Endodermal cell (in vitro differentiated cells): ENCODE measurements around the gene NME7. TPM values are rescaled to one million over a fixed set of nuclear protein-coding genes. Genes with fewer than 3 reads are reported as not detected.

ENCODE experiments used
- DNase-seq: peaks from one replicate; pipeline ENCODE4 v3.0.0-alpha.2; 2017
- H3K27ac ChIP-seq: 2 replicates; pipeline ENCODE4 v1.5.1; 2013; ENCODE audit warnings: mild to moderate bottlenecking, low read depth, low read length, moderate library complexity
- H3K27me3 ChIP-seq: 2 replicates; pipeline ENCODE4 v1.6.1; 2013; ENCODE audit warnings: mild to moderate bottlenecking, low read length, moderate library complexity; ENCODE audit not compliant: insufficient read depth, control insufficient read depth, poor library complexity, severe bottlenecking
- H3K36me3 ChIP-seq: 2 replicates; pipeline ENCODE4 v1.7.0; 2013; ENCODE audit warnings: mild to moderate bottlenecking, low read length, moderate library complexity; ENCODE audit not compliant: control insufficient read depth, insufficient read depth
- H3K4me1 ChIP-seq: one replicate; pipeline ENCODE4 v1.7.0; 2013; ENCODE audit warnings: low read length; ENCODE audit not compliant: control insufficient read depth, insufficient read depth
- H3K4me3 ChIP-seq: 2 replicates; pipeline ENCODE4 v1.5.1; 2013; ENCODE audit warnings: mild to moderate bottlenecking, low read length, moderate library complexity
- H3K9ac ChIP-seq: 2 replicates; pipeline ENCODE4 v1.6.1; 2013; ENCODE audit warnings: mild to moderate bottlenecking, low read length, moderate library complexity; ENCODE audit not compliant: poor library complexity, severe bottlenecking; ENCODE audit errors: extremely low read depth
- H3K9me3 ChIP-seq: 2 replicates; pipeline ENCODE4 v1.6.1; 2013; ENCODE audit warnings: mild to moderate bottlenecking, low read length, moderate library complexity; ENCODE audit not compliant: control insufficient read depth
- H3K27ac Mint-ChIP-seq: 2 replicates; pipeline ENCODE4 v1.8.0; 2020; ENCODE audit warnings: mixed read lengths
- H3K27me3 Mint-ChIP-seq: 2 replicates; pipeline ENCODE4 v1.8.0; 2021; ENCODE audit warnings: mild to moderate bottlenecking, mixed read lengths; ENCODE audit not compliant: insufficient read depth
- H3K36me3 Mint-ChIP-seq: 2 replicates; pipeline ENCODE4 v1.8.0; 2020; ENCODE audit warnings: low read depth, mixed read lengths
- H3K4me1 Mint-ChIP-seq: 2 replicates; pipeline ENCODE4 v1.8.0; 2020; ENCODE audit warnings: mixed read lengths
- H3K4me3 Mint-ChIP-seq: 2 replicates; pipeline ENCODE4 v1.8.0; 2020; ENCODE audit warnings: mild to moderate bottlenecking, moderate library complexity, mixed read lengths
- H3K9me3 Mint-ChIP-seq: 2 replicates; pipeline ENCODE4 v1.8.0; 2020; ENCODE audit warnings: mild to moderate bottlenecking, mixed read lengths
- CTCF ChIP-seq: fragments of 200-600 bp; sonication (generic); conservative IDR thresholded peaks from 2 replicates; pipeline ENCODE4 v1.5.0; 2021; ENCODE audit warnings: antibody characterized with exemption, mild to moderate bottlenecking
- WGBS, 2 experiments: methylation state at CpG; one replicate each; pipeline versions ENCODE4 v1.1.5 to v1.1.7; 2013; ENCODE audit warnings: missing lambda C conversion rate in 2 of 2, mixed read lengths in 1 of 2; ENCODE audit not compliant: insufficient coverage in 1 of 2, insufficient read length in 1 of 2; 5-methylcytosine and 5-hydroxymethylcytosine counted together
- total RNA-seq, 2 donors: library from RNA; stranded (reverse); fragmentation: NEBNext Ultra II Directional in 1 of 2; extraction: Animal tissue kit (Norgen Biotek cat#: 25700) in 1 of 2; gene quantifications; 2 replicates in 1 of 2; 3 replicates in 1 of 2; pipeline ENCODE4 v1.2.1, GENCODE V29; 2021

NME7 gene
- total RNA-seq, 2 donors from 2014 or later: 28.1 to 32.3 TPM

- Histone ChIP-seq H3K36me3 (no peaks in the 10 kb centered on the region), H3K27me3 (no peaks in the 10 kb centered on the region), H3K9me3 (no peaks in the 10 kb centered on the region), H3K4me3 (no peak overlapping the region), H3K27ac (no peak overlapping the region), H3K9ac (no peak overlapping the region), H3K4me1 (no peaks in the 10 kb centered on the region)
- H3K27ac Mint-ChIP-seq: no peak overlapping the region
- no peak for DNase-seq
- H3K36me3 Mint-ChIP-seq: no peaks in the 10 kb centered on the region
- WGBS, 2 experiments: 100% methylated on average over 3 of the region's 3 CpGs; no CpG with 5 or more reads in 1 of the 2 experiments
- no peaks in the 10 kb centered on the region for H3K27me3 Mint-ChIP-seq
- no peak for TF ChIP-seq CTCF
- no peak overlapping the region for H3K4me3 Mint-ChIP-seq
- peaks cover 3% of the 10 kb centered on the region for H3K4me1 Mint-ChIP-seq
- no peaks in the 10 kb centered on the region for H3K9me3 Mint-ChIP-seq
These were observed 45.5 kb downstream of the NME7 start for GRCh38 chr1:169322138-169322537.

GRCh38 chr1:169321539-169321938, 46.1 kb downstream of the NME7 start:
- TF ChIP-seq CTCF: no peak
- no CpG with 5 or more reads among the region's 1 CpG for WGBS, 2 experiments
- H3K27me3 ChIP-seq: no peaks in the 10 kb centered on the region
- no peak overlapping the region for H3K27ac Mint-ChIP-seq
- peaks cover 3% of the 10 kb centered on the region for H3K4me1 Mint-ChIP-seq
- H3K27ac ChIP-seq: no peak overlapping the region
- no peak for DNase-seq
- no peak overlapping the region for H3K4me3 Mint-ChIP-seq
- no peak overlapping the region for H3K4me3 ChIP-seq
- no peaks in the 10 kb centered on the region for H3K9me3 ChIP-seq
- no peaks in the 10 kb centered on the region for H3K4me1 ChIP-seq
- H3K36me3 Mint-ChIP-seq: no peaks in the 10 kb centered on the region
- no peak overlapping the region for H3K9ac ChIP-seq
- no peaks in the 10 kb centered on the region for H3K27me3 Mint-ChIP-seq
- H3K9me3 Mint-ChIP-seq: no peaks in the 10 kb centered on the region
- no peaks in the 10 kb centered on the region for H3K36me3 ChIP-seq

DNA sequence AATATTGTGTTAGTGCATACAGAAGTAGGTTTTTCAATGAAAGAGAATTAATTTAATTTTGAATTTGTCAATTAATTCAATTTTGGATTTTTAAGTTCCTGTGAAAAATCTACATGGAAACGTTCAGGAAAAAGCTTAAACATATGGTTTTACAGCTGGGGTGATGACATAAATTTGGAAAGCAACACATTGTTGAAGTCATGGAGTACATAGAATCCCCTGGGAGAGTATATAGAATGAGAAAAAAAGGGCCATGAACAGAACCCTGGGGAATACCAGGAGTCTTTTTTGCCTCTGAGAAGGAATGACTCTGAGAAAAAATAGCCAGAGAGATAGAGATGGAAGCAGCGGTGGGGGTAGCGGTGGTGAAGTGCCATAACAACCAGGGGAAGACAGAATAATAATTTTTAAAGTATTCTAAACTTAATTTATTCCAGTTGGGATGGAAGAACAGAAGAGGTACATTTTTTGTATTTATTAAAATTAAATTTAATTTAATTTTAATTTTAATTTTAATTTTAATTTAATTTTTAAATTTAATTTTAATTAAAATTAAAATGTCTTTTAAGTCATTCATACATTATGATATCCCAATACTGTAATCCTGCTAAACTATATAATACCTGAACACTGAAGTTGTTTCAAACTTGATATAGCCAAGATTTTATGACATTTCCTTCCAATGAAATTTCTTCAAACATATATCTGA, 48.9 kb downstream of the NME7 start:
- Mint-ChIP-seq H3K27ac (no peak overlapping the region), H3K4me3 (no peak overlapping the region), H3K27me3 (no peaks in the 10 kb centered on the region), H3K36me3 (no peaks in the 10 kb centered on the region), H3K4me1 (no peaks in the 10 kb centered on the region), H3K9me3 (no peaks in the 10 kb centered on the region)
- H3K4me3 ChIP-seq: no peak overlapping the region
- no peak overlapping the region for H3K27ac ChIP-seq
- WGBS, 2 experiments: 88 to 94% methylated on average over 1 to 3 of the region's 3 CpGs
- DNase-seq: no peak
- H3K4me1 ChIP-seq: no peaks in the 10 kb centered on the region
- TF ChIP-seq CTCF: no peak
- H3K36me3 ChIP-seq: no peaks in the 10 kb centered on the region
- no peak overlapping the region for H3K9ac ChIP-seq
- H3K9me3 ChIP-seq: no peaks in the 10 kb centered on the region
- H3K27me3 ChIP-seq: no peaks in the 10 kb centered on the region
